DOHH2 (cell line): ENCODE data around the gene VPS37C.

Source experiments
- EZH2phosphoT487 ChIP-seq: fragments of 200-600 bp; sonication (generic); IDR thresholded peaks from 2 replicates; pipeline ENCODE4 v1.6.1; 2017; ENCODE audit warnings: borderline replicate concordance, mild to moderate bottlenecking, antibody characterized with exemption, low read length, moderate library complexity, mixed read lengths
- TF ChIP-seq, protein P1 (sequence below): fragments of 200-600 bp; sonication (generic); IDR thresholded peaks from one replicate; pipeline ENCODE4 v1.5.1; 2014; ENCODE audit warnings: antibody characterized with exemption, mild to moderate bottlenecking, low read depth, low read length; ENCODE audit not compliant: poor library complexity, severe bottlenecking

DNA sequence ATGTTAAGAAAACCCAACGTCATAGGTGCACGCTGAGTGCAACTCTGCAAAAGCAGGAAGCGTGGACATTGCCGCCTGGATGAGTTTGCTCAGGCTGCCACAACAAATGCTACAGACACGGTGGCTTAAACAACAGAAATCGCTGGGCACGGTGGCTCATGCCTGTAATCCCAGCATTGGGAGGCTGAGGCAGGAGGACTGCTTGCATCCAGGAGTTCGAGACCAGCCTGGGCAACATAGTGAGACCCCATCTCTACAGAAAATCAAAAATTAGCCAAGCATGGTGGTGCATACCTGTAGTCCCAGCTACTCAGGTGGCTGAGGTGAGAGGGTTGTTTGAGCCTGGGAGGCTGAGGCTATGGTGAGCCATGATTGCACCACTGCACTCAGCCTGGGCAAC is 28.7 kb upstream of the VPS37C start:
- TF ChIP-seq, protein P1, sequence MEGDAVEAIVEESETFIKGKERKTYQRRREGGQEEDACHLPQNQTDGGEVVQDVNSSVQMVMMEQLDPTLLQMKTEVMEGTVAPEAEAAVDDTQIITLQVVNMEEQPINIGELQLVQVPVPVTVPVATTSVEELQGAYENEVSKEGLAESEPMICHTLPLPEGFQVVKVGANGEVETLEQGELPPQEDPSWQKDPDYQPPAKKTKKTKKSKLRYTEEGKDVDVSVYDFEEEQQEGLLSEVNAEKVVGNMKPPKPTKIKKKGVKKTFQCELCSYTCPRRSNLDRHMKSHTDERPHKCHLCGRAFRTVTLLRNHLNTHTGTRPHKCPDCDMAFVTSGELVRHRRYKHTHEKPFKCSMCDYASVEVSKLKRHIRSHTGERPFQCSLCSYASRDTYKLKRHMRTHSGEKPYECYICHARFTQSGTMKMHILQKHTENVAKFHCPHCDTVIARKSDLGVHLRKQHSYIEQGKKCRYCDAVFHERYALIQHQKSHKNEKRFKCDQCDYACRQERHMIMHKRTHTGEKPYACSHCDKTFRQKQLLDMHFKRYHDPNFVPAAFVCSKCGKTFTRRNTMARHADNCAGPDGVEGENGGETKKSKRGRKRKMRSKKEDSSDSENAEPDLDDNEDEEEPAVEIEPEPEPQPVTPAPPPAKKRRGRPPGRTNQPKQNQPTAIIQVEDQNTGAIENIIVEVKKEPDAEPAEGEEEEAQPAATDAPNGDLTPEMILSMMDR, result no peak
- TF ChIP-seq EZH2phosphoT487, result no peak
